GM18951 (cell line): ENCODE data around the gene ITGAE.

Source experiments
- POLR2A ChIP-seq: IDR thresholded peaks from 4 replicates; pipeline ENCODE4 v1.6.1; 2011; ENCODE audit warnings: mild to moderate bottlenecking; ENCODE audit not compliant: insufficient read length, insufficient read depth; ENCODE audit errors: extremely low read depth
- in situ Hi-C: fragments of 300-500 bp; cut with MboI; formaldehyde crosslinking; loops from one replicate; pipeline ENCODE4 v1.12.0; 2022; ENCODE audit warnings: low sequenced_read_pairs, mixed read lengths, inconsistent platforms; ENCODE audit not compliant: unreplicated experiment

Gene ITGAE

DNA sequence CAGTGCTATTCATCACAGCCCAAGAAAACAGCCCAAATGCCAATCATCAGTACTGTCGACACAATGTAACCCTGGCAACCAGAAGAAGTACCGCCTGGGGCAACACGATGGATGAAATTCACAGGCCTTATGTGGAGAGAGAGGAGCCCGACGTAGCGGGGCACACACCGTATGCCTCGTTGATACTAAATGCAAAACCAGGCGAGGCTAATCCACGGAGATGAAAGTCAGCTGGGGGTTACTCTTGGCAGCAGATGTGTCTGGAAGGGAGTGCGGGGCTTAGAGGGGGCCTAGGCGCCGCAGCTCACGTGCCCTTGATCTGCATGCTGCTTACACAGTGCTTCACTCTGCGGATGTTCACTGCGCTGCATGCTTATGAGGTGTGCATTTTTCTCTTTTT lies 29.8 kb downstream of the ITGAE start:
- TF ChIP-seq POLR2A, result no peak
- in situ Hi-C loops, result no loop called here

GRCh38 chr17:3770466-3770865 lies 30.5 kb downstream of the ITGAE start:
- in situ Hi-C loops, result no loop called here
- TF ChIP-seq POLR2A, result no peak

GRCh38 chr17:3768769-3769168 lies 32.2 kb downstream of the ITGAE start:
- in situ Hi-C loops, result no loop called here
- TF ChIP-seq POLR2A, result no peak

GRCh38 chr17:3768341-3768740 lies 32.6 kb downstream of the ITGAE start:
- in situ Hi-C loops, result no loop called here
- TF ChIP-seq POLR2A, result no peak

DNA sequence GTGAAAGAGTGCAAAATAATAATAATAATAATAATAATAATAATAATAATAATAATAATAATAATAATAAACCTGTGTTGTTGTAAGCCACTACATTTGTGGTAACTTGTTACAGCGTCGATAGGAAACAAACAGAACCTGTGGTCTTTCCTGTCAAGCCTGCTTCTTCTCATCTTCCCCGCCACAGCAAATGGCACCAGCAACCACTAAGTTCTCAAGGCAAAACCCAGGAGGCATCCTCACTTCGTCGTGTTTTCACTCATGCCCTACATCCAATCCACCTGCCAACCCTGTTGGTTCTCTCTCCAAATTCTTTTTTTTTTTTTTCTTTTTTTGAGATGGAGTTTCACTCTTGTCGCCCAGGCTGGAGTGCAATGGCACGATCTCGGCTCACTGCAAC lies 34.2 kb downstream of the ITGAE start:
- no peak for TF ChIP-seq POLR2A
- in situ Hi-C loops, result no loop called here

- in situ Hi-C loops, result no loop called here
- no peak for TF ChIP-seq POLR2A
Observed at GRCh38 chr17:3765981-3766380, 35.0 kb downstream of the ITGAE start.

DNA sequence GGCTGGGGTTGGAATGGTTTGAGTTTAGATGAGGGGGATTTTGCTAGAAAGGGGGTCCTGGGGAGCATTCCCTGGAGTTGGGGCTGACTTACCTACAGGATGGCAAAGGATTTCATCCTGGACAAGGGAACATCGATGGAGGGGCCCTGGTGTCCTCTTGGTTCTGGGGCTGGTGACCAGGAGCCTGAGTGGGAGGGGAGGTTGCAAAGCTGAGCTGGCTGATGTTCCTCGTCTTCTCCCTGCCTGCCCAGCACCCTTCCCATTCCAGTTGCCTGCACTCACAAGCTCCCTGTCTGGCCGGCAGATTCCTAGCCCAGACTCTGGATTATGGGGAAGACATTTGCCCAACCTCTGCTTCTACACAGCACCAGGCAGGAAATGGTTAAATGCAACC lies 37.2 kb downstream of the ITGAE start:
- TF ChIP-seq POLR2A, result no peak
- in situ Hi-C loops, result no loop called here

GRCh38 chr17:3762922-3763776 lies 37.8 kb downstream of the ITGAE start:
- in situ Hi-C loops, result no loop called here
- no peak for TF ChIP-seq POLR2A

DNA sequence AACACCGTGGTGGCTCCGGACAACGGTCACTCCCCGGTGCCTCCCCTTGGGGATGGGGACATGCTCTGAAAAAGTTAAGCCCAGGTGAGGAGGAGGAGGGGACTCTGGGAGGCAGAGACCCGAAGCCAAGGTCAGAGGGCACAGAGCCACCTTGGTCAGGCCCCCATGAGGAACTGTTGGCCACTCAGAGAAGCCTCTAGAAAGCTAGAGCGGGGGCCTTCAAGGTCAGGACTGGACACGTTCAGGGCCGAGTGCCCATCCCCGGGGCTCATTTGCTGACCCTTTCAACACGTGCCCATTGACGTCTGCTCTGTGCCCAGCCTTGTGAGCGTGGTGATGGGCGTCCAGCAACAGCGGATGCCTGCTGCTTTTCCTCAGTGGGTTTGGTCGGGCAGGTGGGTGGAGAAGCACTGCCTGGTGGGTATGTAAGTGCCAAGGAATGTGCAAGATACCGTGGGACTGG lies 39.0 kb downstream of the ITGAE start:
- no peak for TF ChIP-seq POLR2A
- in situ Hi-C loops, result no loop called here

DNA sequence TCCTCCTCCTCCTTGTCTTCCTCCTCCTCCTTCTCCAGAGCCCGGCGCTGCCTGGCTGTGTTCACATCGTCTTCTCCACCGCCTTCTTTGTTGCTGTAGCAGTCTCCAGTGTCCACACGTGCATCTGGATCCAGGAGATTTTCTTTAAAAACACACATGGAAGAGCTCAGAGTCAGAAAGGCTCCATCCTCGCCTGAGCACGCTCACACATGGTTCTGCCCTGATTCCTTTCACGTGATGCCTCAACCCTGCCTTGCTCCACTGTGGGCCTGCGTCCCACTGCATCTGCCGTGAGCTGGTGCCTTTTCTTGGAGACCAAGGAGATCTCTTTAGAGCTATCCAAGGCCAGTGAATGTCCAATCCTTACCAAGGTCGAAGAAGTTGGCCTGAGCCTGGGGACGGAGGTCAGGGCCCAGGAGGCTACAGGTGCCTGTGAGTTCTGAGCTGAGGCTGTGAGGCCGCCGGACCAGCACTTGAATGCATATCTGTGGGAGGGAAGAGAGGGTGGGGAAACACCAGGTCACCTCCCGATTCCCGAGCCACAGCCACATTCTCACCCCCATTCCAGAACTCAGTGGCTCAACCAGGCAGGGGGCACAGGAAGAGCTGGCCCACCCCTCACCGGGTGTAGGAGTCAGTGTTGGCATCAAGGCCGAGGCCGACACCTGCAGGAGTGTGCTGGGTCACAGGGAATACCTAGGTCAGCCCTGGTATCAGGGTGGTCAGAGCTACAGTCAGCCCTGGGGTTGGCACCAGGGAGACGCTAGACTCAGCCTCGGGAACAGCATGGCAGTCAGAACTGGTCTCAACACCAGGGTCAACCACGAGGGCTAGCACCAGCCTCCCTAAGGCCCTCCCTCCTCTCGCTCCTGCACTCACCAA lies 39.7 kb downstream of the ITGAE start:
- in situ Hi-C loops, result no loop called here
- TF ChIP-seq POLR2A, result no peak

GRCh38 chr17:3759597-3760216 lies 41.3 kb downstream of the ITGAE start:
- in situ Hi-C loops, result no loop called here
- no peak for TF ChIP-seq POLR2A

DNA sequence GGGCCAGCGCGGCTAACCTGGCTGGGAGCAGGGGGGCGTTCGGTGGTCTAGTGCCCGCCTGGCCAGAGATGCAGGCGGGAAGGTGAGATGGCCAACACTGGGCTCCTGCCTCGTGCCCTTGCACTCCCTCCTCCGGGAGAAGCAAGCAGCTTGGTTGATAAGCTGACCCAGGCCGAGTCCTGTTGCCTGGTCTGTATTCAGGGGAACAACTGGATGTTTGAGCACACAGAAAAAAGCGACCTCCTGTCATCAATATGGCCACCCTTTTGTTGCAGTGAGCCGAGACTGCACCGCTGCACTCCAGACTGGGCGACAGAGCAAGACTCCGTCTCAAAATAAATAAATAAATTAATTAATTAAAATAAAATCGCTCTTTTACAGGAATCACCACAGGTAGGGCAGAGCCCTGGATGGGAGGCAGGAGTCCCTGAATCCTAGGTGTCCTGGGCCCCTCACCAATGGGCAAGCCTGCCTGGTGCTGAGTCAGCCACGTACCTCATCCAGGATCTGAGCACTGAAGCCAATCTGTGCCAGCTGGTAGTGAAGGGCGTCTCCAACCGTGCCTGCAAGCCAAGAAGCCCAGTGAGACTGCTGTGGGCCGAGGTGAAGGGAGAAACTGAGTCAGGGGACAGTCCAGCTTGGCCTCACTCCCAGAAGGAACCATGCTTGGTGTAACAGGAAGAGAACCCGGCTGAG lies 45.5 kb downstream of the ITGAE start:
- in situ Hi-C loops, result no loop called here

More for the DNA sequence above, 45.5 kb downstream of the ITGAE start:
- TF ChIP-seq POLR2A, result no peak
